ENCODE measurements around the gene MST1. TPM values are rescaled to one million over a fixed set of nuclear protein-coding genes. Genes with fewer than 3 reads are reported as not detected.

MST1 gene
- total RNA-seq, 2 experiments from 2014 or later: 8.6 to 12.4 TPM

DNA sequence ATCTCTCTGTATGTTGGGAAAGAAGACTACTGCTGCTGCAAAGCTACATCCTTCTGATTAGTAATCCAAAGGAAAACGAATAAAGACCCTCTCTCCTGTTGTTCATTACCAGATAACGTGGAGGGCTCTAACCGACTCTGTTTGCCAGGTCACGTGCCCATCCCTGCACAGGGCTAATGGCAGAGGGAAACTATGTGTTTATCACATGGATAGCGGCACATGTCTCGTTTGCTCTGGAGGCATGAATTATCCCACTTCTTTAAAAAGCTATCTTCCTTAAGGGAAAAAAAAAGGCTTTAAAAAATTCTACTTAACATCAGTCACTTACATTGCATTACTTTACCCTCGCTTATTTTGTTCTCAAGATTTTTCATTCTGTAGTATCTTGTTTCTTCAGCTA is 48.0 kb downstream of the MST1 start:
- Mint-ChIP-seq H3K4me3 (no peak overlapping the region), H3K9me3 (no peaks in the 10 kb centered on the region), H3K27ac (no peak overlapping the region), H3K27me3 (peaks cover 4% of the 10 kb centered on the region), H3K4me1 (peaks cover 5% of the 10 kb centered on the region), H3K36me3 (ENCODE audit: low read depth) (no peaks in the 10 kb centered on the region)
- no peak for DNase-seq
- ChIA-PET POLR2A (no interaction called here), CTCF (no interaction called here)

GRCh38 chr3:49639551-49639950 is 49.7 kb downstream of the MST1 start:
- no peak for DNase-seq
- no peak overlapping the region for H3K4me3 Mint-ChIP-seq
- H3K9me3 Mint-ChIP-seq: no peaks in the 10 kb centered on the region
- CTCF ChIA-PET: no interaction called here
- H3K27me3 Mint-ChIP-seq: peaks cover 7% of the 10 kb centered on the region
- peaks cover 5% of the 10 kb centered on the region for H3K4me1 Mint-ChIP-seq
- no peaks in the 10 kb centered on the region for H3K36me3 Mint-ChIP-seq (ENCODE audit: low read depth)
- POLR2A ChIA-PET: no interaction called here
- no peak overlapping the region for H3K27ac Mint-ChIP-seq

- ChIA-PET POLR2A (no interaction called here), CTCF (interaction anchor here (0.7 kb wide), 1 partner anchor 22 kb away, joined by 4 read pairs; no protein-coding TSS in a partner anchor)
- no peak for DNase-seq
- Mint-ChIP-seq H3K9me3 (no peaks in the 10 kb centered on the region), H3K27ac (no peak overlapping the region), H3K4me3 (no peak overlapping the region), H3K27me3 (peaks cover 9% of the 10 kb centered on the region), H3K36me3 (ENCODE audit: low read depth) (no peaks in the 10 kb centered on the region), H3K4me1 (peaks cover 5% of the 10 kb centered on the region)
These were observed 50.8 kb downstream of the MST1 start for GRCh38 chr3:49638445-49638844.

DNA sequence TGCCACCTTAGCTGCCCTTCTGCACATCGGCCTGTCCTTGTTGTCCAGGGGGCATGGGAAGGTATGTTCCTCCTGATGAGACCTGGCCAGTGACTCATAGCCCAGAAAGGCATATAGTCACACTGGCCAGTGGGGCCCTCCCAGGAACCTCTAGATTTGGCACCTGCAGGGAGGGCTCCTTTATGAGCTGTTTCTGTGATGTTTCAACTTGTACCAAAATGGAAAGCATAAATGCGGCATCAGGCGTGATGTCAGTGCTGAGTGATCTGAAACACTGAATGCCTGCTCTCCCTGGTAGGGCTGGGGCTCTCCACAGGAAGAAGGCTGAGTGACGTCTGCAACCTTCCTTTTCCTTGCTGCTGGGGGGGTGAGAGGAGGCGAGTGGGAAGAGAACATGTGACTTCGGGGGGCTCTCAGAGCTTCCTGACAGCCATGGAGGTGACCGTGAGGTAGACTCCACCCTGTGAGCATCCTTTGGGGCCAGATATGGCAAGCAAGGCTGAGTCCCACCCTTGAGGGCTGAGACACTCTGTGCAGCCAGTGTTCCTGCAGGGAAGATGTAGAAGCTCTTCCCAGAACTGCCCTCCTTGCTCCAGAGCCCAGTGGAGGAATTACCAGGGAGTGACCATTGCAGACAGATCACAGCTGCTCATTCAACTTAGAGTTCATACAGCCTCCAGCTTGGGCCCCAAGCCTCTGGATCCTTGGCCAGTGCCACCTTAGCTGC is 52.2 kb downstream of the MST1 start:
- ChIA-PET CTCF (no interaction called here), POLR2A (interaction anchor here (1.1 kb wide), 1 partner anchor 26 kb away, joined by 3 read pairs; no protein-coding TSS in a partner anchor)
- Mint-ChIP-seq H3K27me3 (peaks cover 11% of the 10 kb centered on the region), H3K9me3 (no peaks in the 10 kb centered on the region), H3K27ac (no peak overlapping the region), H3K4me1 (peaks cover 5% of the 10 kb centered on the region), H3K4me3 (no peak overlapping the region), H3K36me3 (ENCODE audit: low read depth) (no peaks in the 10 kb centered on the region)
- DNase-seq: no peak

GRCh38 chr3:49634736-49635135 is 54.5 kb downstream of the MST1 start:
- peaks cover 5% of the 10 kb centered on the region for H3K4me1 Mint-ChIP-seq
- POLR2A ChIA-PET: no interaction called here

More at GRCh38 chr3:49634736-49635135, 54.5 kb downstream of the MST1 start:
- CTCF ChIA-PET: interaction anchor here (0.6 to 1.5 kb wide), 2 partner anchors 204 to 555 kb away, joined by 3 to 4 read pairs; no protein-coding TSS in a partner anchor
- H3K36me3 Mint-ChIP-seq (ENCODE audit: low read depth): no peaks in the 10 kb centered on the region
- H3K27ac Mint-ChIP-seq: no peak overlapping the region
- H3K9me3 Mint-ChIP-seq: peaks cover 3% of the 10 kb centered on the region
- H3K27me3 Mint-ChIP-seq: peaks cover 17% of the 10 kb centered on the region
- no peak for DNase-seq
- H3K4me3 Mint-ChIP-seq: no peak overlapping the region

Other genes with a start within 250 kb of the MST1 start
- 10 to 100 TPM; 13.8 to 16.5 TPM for gene DAG1, start 219.2 kb downstream of the MST1 start, total RNA-seq
- under 1 TPM; 0.03 to 0.05 TPM for gene BSN, start 135.0 kb downstream of the MST1 start, total RNA-seq
- 100 to 1,000 TPM; 132 to 136 TPM for gene APEH, start 15.1 kb downstream of the MST1 start, total RNA-seq
- gene RNF123, start 83 bp upstream of the MST1 start, total RNA-seq: 10 to 100 TPM; 35.5 to 38.3 TPM
- gene AMIGO3, start 30.2 kb upstream of the MST1 start, total RNA-seq: under 1 TPM; 0.23 to 0.28 TPM
- gene GMPPB, start 34.5 kb upstream of the MST1 start, total RNA-seq: 10 to 100 TPM; 48.2 to 49.0 TPM
- 10 to 100 TPM; 38.8 to 39.2 TPM for gene IP6K1, start 97.1 kb upstream of the MST1 start, total RNA-seq
- gene CDHR4, start 110.4 kb upstream of the MST1 start, total RNA-seq: not detected
- under 1 TPM; 0.20 to 0.48 TPM for gene INKA1, start 113.8 kb upstream of the MST1 start, total RNA-seq
- gene UBA7, start 124.5 kb upstream of the MST1 start, total RNA-seq: 100 to 1,000 TPM; 179 to 182 TPM
- 10 to 100 TPM; 19.3 to 21.0 TPM for gene TRAIP, start 167.1 kb upstream of the MST1 start, total RNA-seq
- gene CAMKV, start 180.4 kb upstream of the MST1 start, total RNA-seq: not detected
- 1 to 10 TPM; 1.5 to 2.6 TPM for gene MST1R, start 214.4 kb upstream of the MST1 start, total RNA-seq
- 10 to 100 TPM in 1 of 2 experiments, 1 to 10 TPM in 1; 9.7 to 10.3 TPM for gene MON1A, start 240.3 kb upstream of the MST1 start, total RNA-seq

Data from activated CD4-positive, alpha-beta memory T cell treated with anti-CD3 and anti-CD28 coated beads, Interleukin-2, amount 10 ng/mL, durations not matched to agents 7 days and 5 days (primary cell).